SKM-1 treated with dmso at 0.1 percent for 144 hours (cell line): ENCODE data around the gene SDHAF2.
"Not testable (repeated sequence)": the region's sequence is repeated elsewhere in the genome, so short reads cannot be mapped to it uniquely, and the experiment has no call there.

Experiments
- DNase-seq: peaks from one replicate; lab custom pipeline; 2025; ENCODE audit not compliant: unreplicated experiment; lab: John Stamatoyannopoulos, UW

SDHAF2 gene

GRCh38 chr11:61475433-61475832, 45.5 kb downstream of the SDHAF2 start:
- no peak for DNase-seq

GRCh38 chr11:61476371-61476770, 46.4 kb downstream of the SDHAF2 start:
- no peak for DNase-seq

- no peak for DNase-seq
Observed at GRCh38 chr11:61477126-61477525, 47.2 kb downstream of the SDHAF2 start.

- peak; percentile 9 for DNase-seq
Observed at GRCh38 chr11:61477727-61478148, 47.8 kb downstream of the SDHAF2 start.

- not testable (repeated sequence) for DNase-seq
Observed at GRCh38 chr11:61479360-61480058, 49.6 kb downstream of the SDHAF2 start.

GRCh38 chr11:61480261-61480993, 50.5 kb downstream of the SDHAF2 start:
- DNase-seq: no peak

GRCh38 chr11:61480994-61481335, 51.0 kb downstream of the SDHAF2 start:
- DNase-seq: no peak

GRCh38 chr11:61481806-61482205, 51.9 kb downstream of the SDHAF2 start:
- DNase-seq: no peak

- peak; percentile 14 for DNase-seq
Observed at GRCh38 chr11:61482513-61482912, 52.6 kb downstream of the SDHAF2 start.

GRCh38 chr11:61484541-61484940, 54.6 kb downstream of the SDHAF2 start:
- no peak for DNase-seq

GRCh38 chr11:61485080-61485479, 55.2 kb downstream of the SDHAF2 start:
- no peak for DNase-seq

- peak; percentile 11 for DNase-seq
Observed at GRCh38 chr11:61486011-61486620, 56.2 kb downstream of the SDHAF2 start.

GRCh38 chr11:61486779-61487178, 56.9 kb downstream of the SDHAF2 start:
- no peak for DNase-seq

GRCh38 chr11:61487342-61488025, 57.6 kb downstream of the SDHAF2 start:
- no peak for DNase-seq

GRCh38 chr11:61488651-61489291, 58.8 kb downstream of the SDHAF2 start:
- no peak for DNase-seq

GRCh38 chr11:61489833-61490721, 60.2 kb downstream of the SDHAF2 start:
- no peak for DNase-seq

GRCh38 chr11:61491736-61492395, 61.9 kb downstream of the SDHAF2 start:
- DNase-seq: no peak

- no peak for DNase-seq
Observed at GRCh38 chr11:61494381-61494961, 64.5 kb downstream of the SDHAF2 start.
